GM21619 (cell line): Measurements from ENCODE around the gene DNAJC8.
A peak's percentile ranks its signal among the peaks of the same experiment; 100 is the strongest.

Source experiments
- ATAC-seq: cut with Tn5 transposase; IDR thresholded peaks from one replicate; pipeline ENCODE4 v1.9.1; 2021; ENCODE audit not compliant: unreplicated experiment

Gene DNAJC8

DNA sequence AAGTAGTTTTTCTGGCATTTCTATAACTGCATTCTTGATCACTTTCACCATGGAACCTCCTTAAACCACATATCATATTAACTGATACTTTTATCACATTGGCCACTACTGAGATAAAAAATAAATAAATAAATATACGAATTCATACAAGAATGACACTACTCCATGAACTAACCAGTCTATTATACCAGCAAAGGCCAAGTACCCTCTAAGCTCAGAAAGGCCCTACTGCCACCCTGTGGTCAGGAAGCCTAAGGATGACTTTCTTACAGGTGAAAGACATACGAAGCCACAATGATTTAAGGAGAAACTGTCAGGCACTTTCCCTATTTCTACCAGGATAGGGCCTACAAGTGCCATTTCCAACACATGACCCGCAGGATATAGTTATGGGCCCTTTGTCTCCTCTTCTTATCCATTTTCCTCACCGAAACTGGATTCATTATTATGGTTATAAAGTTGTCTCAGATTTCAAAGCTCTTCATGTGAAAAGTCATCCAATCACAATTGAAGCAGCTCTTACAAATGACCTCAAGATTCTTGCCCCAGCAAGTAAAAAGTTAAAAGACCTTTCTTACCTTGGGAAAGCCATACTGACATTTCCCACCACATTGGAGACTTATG lies 23.9 kb downstream of the DNAJC8 start:
- no peak for ATAC-seq

DNA sequence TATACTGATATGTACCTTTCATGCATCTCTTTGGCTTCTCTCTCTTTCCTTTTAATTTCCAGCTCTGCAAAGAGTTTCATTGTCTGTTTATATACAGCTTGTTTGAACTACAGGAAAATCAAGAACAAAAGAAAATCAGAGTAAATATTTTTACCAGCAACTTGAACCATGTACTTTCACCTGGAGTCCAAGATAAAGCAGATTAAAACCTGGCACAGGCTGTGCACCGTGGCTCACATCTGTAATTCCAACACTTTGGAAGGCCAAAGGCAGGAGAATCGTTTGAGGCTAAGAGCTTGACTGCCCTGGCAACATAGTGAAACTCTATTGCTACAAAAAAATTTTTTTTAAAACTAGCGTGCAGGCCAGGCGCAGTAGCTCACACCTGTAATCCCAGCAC lies 27.6 kb downstream of the DNAJC8 start:
- ATAC-seq: no peak

DNA sequence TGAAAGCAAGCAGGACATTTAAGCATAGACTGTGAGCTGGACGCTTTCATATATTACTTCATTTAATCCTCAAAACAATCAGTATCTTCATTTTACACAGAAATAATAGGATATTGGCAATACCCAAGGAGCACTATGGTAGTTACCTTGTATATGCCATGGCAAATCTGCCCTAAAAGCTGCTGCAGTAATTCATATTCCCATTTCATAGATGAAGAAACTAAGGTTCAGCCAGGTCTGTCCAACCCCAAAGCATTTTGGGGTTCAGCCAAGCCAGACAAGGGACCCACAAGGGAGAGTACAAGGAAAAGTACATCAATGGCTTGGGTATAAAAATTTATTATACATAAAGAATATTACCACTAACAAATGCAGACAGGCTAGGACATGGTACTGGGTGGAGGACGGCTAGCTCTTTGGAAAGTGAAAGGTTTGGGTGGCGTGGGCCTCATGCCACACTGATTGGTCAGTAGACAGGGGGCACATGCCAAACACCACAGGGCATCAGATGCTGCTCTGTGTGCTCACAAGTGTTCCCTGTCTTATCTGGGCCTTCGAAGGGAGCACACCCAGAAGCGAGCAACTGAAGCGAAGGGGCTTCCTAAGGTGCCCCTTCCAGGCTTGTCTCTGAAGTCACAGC lies 32.5 kb downstream of the DNAJC8 start:
- ATAC-seq: no peak

DNA sequence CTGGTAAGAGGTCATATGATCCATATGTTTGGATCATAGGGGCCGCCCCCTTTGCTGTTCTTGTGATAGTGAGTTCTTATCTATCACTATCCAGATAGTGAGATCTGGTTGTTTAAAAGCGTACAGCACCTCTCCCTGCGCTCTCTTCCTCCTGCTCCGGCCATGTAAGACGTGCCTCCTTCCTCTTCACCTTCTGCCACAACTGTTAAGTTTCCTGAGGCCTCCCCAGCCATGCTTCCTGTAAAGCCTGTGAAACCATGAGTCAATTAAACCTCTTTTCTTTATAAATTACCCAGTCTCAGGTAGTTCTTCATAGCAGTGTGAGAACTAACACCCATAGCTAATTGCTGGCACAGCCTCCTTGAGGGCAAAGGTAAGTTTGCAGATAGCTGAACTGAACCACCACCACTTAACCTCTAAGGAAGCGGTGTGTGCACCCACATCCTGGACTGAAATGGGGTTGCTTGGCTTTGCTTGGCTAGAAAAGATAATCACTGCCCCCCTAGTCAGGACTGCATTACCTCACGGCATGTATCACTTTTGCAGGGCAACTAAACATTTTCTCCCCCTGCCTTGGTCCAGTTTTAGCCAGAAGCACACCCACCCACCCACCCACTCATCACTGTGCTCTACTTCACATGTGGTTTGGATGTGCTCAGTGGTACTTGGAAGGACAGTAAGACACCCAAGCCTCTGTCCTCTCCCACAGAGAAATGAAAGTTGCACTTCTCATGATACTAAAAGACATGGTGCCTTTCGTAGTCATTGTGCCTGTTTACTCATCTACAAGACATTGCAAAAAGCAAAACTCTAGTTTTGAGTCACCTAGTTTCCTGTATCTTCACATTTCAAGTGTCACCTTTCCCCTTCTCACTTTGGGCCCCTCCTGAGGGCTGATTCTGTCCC lies 33.2 kb downstream of the DNAJC8 start:
- peak; percentile 77 for ATAC-seq

GRCh38 chr1:28197682-28198415 lies 35.0 kb downstream of the DNAJC8 start:
- no peak for ATAC-seq

DNA sequence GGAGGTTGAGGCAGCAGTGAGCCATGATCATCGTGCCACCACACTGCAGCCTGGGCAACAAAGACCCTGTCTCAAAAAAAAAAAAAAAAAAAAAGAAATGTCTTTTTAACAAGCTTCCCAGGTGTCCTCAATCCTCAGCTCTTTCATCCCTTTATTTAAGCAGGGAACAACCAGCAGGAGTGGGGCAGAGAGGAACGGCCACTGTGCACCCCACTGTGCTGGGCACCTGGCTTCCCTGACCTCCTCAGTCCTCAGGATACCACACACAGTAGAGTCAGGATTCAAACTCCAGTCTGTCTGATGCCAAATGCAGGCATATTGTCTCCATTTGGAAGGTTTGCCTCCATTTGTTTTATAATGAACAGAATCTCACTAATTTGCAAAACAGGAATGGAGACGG lies 36.5 kb downstream of the DNAJC8 start:
- no peak for ATAC-seq

- no peak for ATAC-seq
Observed at GRCh38 chr1:28195780-28196179, 37.0 kb downstream of the DNAJC8 start.

- ATAC-seq: no peak
Observed at GRCh38 chr1:28194326-28195035, 38.3 kb downstream of the DNAJC8 start.

GRCh38 chr1:28193701-28194161 lies 39.1 kb downstream of the DNAJC8 start:
- no peak for ATAC-seq

GRCh38 chr1:28190996-28191645 lies 41.7 kb downstream of the DNAJC8 start:
- ATAC-seq: no peak

GRCh38 chr1:28190337-28190979 lies 42.4 kb downstream of the DNAJC8 start:
- no peak for ATAC-seq

DNA sequence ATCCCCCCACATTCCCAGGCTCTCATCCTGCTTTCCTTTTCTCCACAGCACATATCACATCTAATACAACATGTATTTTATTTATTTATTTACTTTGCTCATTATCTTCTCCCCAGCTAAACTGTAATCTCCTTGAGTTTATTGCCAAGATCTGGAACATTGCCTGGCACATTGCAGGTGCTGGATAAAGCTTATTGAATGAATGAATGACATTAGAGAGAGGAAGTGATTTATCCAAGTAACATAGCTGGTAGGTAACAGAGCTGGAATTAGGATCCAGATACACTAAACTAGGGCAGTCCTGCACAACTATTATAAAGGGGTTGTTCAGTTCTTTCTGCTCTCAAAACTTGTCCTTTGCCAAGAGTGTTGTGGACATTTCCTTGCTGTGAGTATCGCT lies 47.8 kb downstream of the DNAJC8 start:
- ATAC-seq: no peak

- ATAC-seq: no peak
Observed at GRCh38 chr1:28180306-28181305, 52.2 kb downstream of the DNAJC8 start.

DNA sequence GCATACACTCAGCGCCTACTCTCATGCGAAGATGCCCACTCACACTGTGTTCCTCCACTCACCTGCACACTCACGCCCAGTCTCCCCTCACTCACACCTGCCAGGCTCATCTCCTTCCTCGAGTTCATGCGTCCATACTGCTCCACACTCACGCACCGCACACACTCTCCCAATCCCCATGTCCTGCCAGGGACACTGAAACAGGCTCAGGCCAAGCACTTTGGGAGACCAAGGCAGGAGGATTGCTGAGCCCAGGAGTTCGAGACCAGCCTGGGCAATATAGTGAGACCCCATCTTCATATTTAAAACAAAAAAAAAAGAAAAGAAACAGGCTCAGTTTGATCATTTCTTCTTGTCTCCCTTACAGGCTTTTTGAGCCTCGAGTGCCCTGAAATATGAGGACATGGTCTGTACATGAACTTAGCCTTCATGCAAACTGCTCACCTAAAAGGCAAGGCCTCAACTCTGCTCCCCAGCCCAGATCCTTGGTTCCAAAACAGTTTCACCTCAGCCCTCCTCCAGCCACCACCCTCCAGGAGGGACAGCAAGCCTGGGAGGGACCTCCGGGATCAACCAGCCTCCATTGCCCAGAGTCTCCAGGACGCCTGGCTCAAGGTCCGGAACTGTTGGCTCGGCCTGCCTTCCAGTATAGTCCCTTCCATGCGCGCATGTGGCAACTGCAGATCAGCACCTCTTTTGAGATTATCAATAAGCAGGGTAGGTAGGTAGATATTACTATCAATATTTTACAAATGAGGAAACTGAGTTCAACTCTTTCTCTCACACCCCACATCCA lies 53.9 kb downstream of the DNAJC8 start:
- no peak for ATAC-seq

- ATAC-seq: peak; percentile 36
Observed at GRCh38 chr1:28176492-28177470, 56.0 kb downstream of the DNAJC8 start, which contains the start of gene PTAFR. TSS of gene PTAFR (minus strand) at chr1:28176690. CDS start at chr1:28151021, 25,669 bp downstream.

GRCh38 chr1:28175955-28176485 lies 56.8 kb downstream of the DNAJC8 start:
- no peak for ATAC-seq
